HFFc6 (cell line): Measurements from ENCODE around the gene TRIM27. TPM values are rescaled to one million over a fixed set of nuclear protein-coding genes. Genes with fewer than 3 reads are reported as not detected.
"Not testable (repeated sequence)": the region's sequence is repeated elsewhere in the genome, so short reads cannot be mapped to it uniquely, and the experiment has no call there.

Experiments
- DNase-seq: peaks from one replicate; pipeline ENCODE4 v3.0.0-alpha.2; 2018
- H3K27ac Mint-ChIP-seq: 2 replicates; pipeline ENCODE4 v1.8.0; 2020; ENCODE audit warnings: mild to moderate bottlenecking, mixed read lengths
- H3K27me3 Mint-ChIP-seq: 2 replicates; pipeline ENCODE4 v1.8.0; 2021; ENCODE audit warnings: mild to moderate bottlenecking, moderate library complexity, mixed read lengths; ENCODE audit not compliant: insufficient read depth
- H3K36me3 Mint-ChIP-seq: 2 replicates; pipeline ENCODE4 v1.8.0; 2021; ENCODE audit warnings: low read depth, mixed read lengths
- H3K4me1 Mint-ChIP-seq: 2 replicates; pipeline ENCODE4 v1.8.0; 2020; ENCODE audit warnings: low read depth, mixed read lengths
- H3K4me3 Mint-ChIP-seq: 2 replicates; pipeline ENCODE4 v1.8.0; 2020; ENCODE audit warnings: mild to moderate bottlenecking, moderate library complexity, mixed read lengths
- H3K9me3 Mint-ChIP-seq: 2 replicates; pipeline ENCODE4 v1.8.0; 2020; ENCODE audit warnings: mild to moderate bottlenecking, mixed read lengths
- CTCF ChIP-seq: fragments of 200-600 bp; sonication (generic); IDR thresholded peaks from 2 replicates; pipeline ENCODE4 v1.5.0; 2021; ENCODE audit warnings: antibody characterized with exemption, mild to moderate bottlenecking
- total RNA-seq, 6 experiments: library from RNA; stranded (reverse); fragmentation: NEBNext Ultra II Directional; extraction: Animal tissue kit (Norgen Biotek cat#: 25700); gene quantifications; 2 replicates in 1 of 6; 3 replicates in 5 of 6; pipeline ENCODE4 v1.2.3, GENCODE V29; 2021

TRIM27 gene
- total RNA-seq, 6 experiments from 2014 or later: 35.9 to 40.6 (median 39.3) TPM

GRCh38 chr6:28960846-28961500, 37.2 kb upstream of the TRIM27 start:
- no peak overlapping the region for H3K4me3 Mint-ChIP-seq
- peaks cover 2% of the 10 kb centered on the region for H3K27me3 Mint-ChIP-seq
- H3K4me1 Mint-ChIP-seq: no peaks in the 10 kb centered on the region
- H3K9me3 Mint-ChIP-seq: no peaks in the 10 kb centered on the region; the same call in 1 of the 2 replicates
- H3K27ac Mint-ChIP-seq: no peak overlapping the region
- H3K36me3 Mint-ChIP-seq: no peaks in the 10 kb centered on the region
- no peak for DNase-seq
- no peak for TF ChIP-seq CTCF

GRCh38 chr6:28958561-28959243, 34.9 kb upstream of the TRIM27 start:
- peak overlapping the region; percentile 13; the same call in 1 of the 2 replicates for H3K4me3 Mint-ChIP-seq
- not testable (repeated sequence) for H3K27me3 Mint-ChIP-seq, H3K27ac Mint-ChIP-seq, H3K36me3 Mint-ChIP-seq, H3K4me1 Mint-ChIP-seq, DNase-seq, H3K9me3 Mint-ChIP-seq

GRCh38 chr6:28957795-28958314, 34.1 kb upstream of the TRIM27 start:
- H3K27ac Mint-ChIP-seq: not testable (repeated sequence)

GRCh38 chr6:28956331-28956730, 32.5 kb upstream of the TRIM27 start:
- no peak overlapping the region for H3K27ac Mint-ChIP-seq
- H3K27me3 Mint-ChIP-seq: peaks cover 7% of the 10 kb centered on the region; the same call in 1 of the 2 replicates
- H3K36me3 Mint-ChIP-seq: no peaks in the 10 kb centered on the region
- no peaks in the 10 kb centered on the region; the same call in 1 of the 2 replicates for H3K9me3 Mint-ChIP-seq
- no peak overlapping the region for H3K4me3 Mint-ChIP-seq
- TF ChIP-seq CTCF: no peak
- no peak for DNase-seq
- H3K4me1 Mint-ChIP-seq: peaks cover 9% of the 10 kb centered on the region; the same call in 1 of the 2 replicates

More at GRCh38 chr6:28957795-28958314, 34.1 kb upstream of the TRIM27 start:
- H3K9me3 Mint-ChIP-seq, H3K4me1 Mint-ChIP-seq, DNase-seq, H3K27me3 Mint-ChIP-seq, H3K4me3 Mint-ChIP-seq, H3K36me3 Mint-ChIP-seq: not testable (repeated sequence)

GRCh38 chr6:28953585-28954258, 29.9 kb upstream of the TRIM27 start:
- Mint-ChIP-seq H3K27ac (no peak overlapping the region), H3K4me3 (peak overlapping the region; percentile 88)
- TF ChIP-seq CTCF: no peak

GRCh38 chr6:28953039-28953584, 29.3 kb upstream of the TRIM27 start:
- no peak for TF ChIP-seq CTCF
- Mint-ChIP-seq H3K4me3 (peak overlapping the region; percentile 88), H3K9me3 (peaks cover 4% of the 10 kb centered on the region; the same call in 1 of the 2 replicates), H3K27ac (peak overlapping the region; percentile 38; the same call in 1 of the 2 replicates), H3K36me3 (peaks cover 4% of the 10 kb centered on the region; the same call in 1 of the 2 replicates), H3K27me3 (peaks cover 6% of the 10 kb centered on the region), H3K4me1 (peaks cover 28% of the 10 kb centered on the region)
- DNase-seq: peak; percentile 69

More at GRCh38 chr6:28953585-28954258, 29.9 kb upstream of the TRIM27 start:
- Mint-ChIP-seq H3K36me3 (peaks cover 4% of the 10 kb centered on the region; the same call in 1 of the 2 replicates), H3K9me3 (peaks cover 4% of the 10 kb centered on the region; the same call in 1 of the 2 replicates), H3K4me1 (peaks cover 23% of the 10 kb centered on the region), H3K27me3 (peaks cover 6% of the 10 kb centered on the region)
- DNase-seq: no peak

GRCh38 chr6:28949656-28950195, 25.9 kb upstream of the TRIM27 start:
- not testable (repeated sequence) for H3K9me3 Mint-ChIP-seq, H3K27ac Mint-ChIP-seq, H3K36me3 Mint-ChIP-seq, H3K27me3 Mint-ChIP-seq, DNase-seq, H3K4me3 Mint-ChIP-seq
- H3K4me1 Mint-ChIP-seq: peaks cover 45% of the 10 kb centered on the region
